Neural cell (in vitro differentiated cells): ENCODE data around the gene S100A1.
"Not testable (repeated sequence)": the region's sequence is repeated elsewhere in the genome, so short reads cannot be mapped to it uniquely, and the experiment has no call there.

Source experiments
- EZH2 ChIP-seq: fragments of 200-600, 300-800 bp; shearing (Covaris generic), sonication (generic); IDR thresholded peaks from 2 replicates; pipeline ENCODE4 v1.6.1; 2014; ENCODE audit warnings: antibody characterized with exemption, low read length, borderline replicate concordance, mild to moderate bottlenecking; ENCODE audit not compliant: insufficient read depth, poor library complexity, severe bottlenecking
- MXI1 ChIP-seq: fragments of 450-650 bp; conservative IDR thresholded peaks from 2 replicates; pipeline ENCODE4 v1.6.1; 2014; ENCODE audit warnings: antibody characterized with exemption, mild to moderate bottlenecking; ENCODE audit not compliant: poor library complexity, severe bottlenecking
- TF ChIP-seq, protein P1 (sequence below): IDR thresholded peaks from 2 replicates; pipeline ENCODE4 v1.6.1; 2012; ENCODE audit warnings: borderline replicate concordance
- TF ChIP-seq, protein P2 (sequence below): fragments of 450-650 bp; IDR thresholded peaks from 2 replicates; pipeline ENCODE4 v1.5.1; 2014; ENCODE audit warnings: antibody characterized with exemption, mild to moderate bottlenecking, moderate library complexity; ENCODE audit not compliant: poor library complexity, severe bottlenecking

- TF ChIP-seq, protein P1, sequence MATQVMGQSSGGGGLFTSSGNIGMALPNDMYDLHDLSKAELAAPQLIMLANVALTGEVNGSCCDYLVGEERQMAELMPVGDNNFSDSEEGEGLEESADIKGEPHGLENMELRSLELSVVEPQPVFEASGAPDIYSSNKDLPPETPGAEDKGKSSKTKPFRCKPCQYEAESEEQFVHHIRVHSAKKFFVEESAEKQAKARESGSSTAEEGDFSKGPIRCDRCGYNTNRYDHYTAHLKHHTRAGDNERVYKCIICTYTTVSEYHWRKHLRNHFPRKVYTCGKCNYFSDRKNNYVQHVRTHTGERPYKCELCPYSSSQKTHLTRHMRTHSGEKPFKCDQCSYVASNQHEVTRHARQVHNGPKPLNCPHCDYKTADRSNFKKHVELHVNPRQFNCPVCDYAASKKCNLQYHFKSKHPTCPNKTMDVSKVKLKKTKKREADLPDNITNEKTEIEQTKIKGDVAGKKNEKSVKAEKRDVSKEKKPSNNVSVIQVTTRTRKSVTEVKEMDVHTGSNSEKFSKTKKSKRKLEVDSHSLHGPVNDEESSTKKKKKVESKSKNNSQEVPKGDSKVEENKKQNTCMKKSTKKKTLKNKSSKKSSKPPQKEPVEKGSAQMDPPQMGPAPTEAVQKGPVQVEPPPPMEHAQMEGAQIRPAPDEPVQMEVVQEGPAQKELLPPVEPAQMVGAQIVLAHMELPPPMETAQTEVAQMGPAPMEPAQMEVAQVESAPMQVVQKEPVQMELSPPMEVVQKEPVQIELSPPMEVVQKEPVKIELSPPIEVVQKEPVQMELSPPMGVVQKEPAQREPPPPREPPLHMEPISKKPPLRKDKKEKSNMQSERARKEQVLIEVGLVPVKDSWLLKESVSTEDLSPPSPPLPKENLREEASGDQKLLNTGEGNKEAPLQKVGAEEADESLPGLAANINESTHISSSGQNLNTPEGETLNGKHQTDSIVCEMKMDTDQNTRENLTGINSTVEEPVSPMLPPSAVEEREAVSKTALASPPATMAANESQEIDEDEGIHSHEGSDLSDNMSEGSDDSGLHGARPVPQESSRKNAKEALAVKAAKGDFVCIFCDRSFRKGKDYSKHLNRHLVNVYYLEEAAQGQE: not testable (repeated sequence)
- TF ChIP-seq, protein P2, sequence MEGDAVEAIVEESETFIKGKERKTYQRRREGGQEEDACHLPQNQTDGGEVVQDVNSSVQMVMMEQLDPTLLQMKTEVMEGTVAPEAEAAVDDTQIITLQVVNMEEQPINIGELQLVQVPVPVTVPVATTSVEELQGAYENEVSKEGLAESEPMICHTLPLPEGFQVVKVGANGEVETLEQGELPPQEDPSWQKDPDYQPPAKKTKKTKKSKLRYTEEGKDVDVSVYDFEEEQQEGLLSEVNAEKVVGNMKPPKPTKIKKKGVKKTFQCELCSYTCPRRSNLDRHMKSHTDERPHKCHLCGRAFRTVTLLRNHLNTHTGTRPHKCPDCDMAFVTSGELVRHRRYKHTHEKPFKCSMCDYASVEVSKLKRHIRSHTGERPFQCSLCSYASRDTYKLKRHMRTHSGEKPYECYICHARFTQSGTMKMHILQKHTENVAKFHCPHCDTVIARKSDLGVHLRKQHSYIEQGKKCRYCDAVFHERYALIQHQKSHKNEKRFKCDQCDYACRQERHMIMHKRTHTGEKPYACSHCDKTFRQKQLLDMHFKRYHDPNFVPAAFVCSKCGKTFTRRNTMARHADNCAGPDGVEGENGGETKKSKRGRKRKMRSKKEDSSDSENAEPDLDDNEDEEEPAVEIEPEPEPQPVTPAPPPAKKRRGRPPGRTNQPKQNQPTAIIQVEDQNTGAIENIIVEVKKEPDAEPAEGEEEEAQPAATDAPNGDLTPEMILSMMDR: not testable (repeated sequence)
- not testable (repeated sequence) for TF ChIP-seq MXI1, EZH2
Observed at GRCh38 chr1:153583514-153583913, 44.7 kb upstream of the S100A1 start.
